Measurements from ENCODE around the gene FBXW7. TPM values are rescaled to one million over a fixed set of nuclear protein-coding genes. Genes with fewer than 3 reads are reported as not detected.

FBXW7 gene
- total RNA-seq, 1 donor from 2014 or later = 42.2 TPM

GRCh38 chr4:152464030-152464823, 71.7 kb downstream of the FBXW7 start:
- Mint-ChIP-seq H3K27ac (peak overlapping the region; percentile 4), H3K27me3 (no peaks in the 10 kb centered on the region), H3K36me3 (ENCODE audit: low read depth) (peaks cover 9% of the 10 kb centered on the region), H3K4me3 (peak overlapping the region; percentile 10), H3K4me1 (peaks cover 44% of the 10 kb centered on the region), H3K9me3 (no peaks in the 10 kb centered on the region)
- intact Hi-C loops (cut with micrococcal nuclease) = no loop called here
- no peak for DNase-seq

DNA sequence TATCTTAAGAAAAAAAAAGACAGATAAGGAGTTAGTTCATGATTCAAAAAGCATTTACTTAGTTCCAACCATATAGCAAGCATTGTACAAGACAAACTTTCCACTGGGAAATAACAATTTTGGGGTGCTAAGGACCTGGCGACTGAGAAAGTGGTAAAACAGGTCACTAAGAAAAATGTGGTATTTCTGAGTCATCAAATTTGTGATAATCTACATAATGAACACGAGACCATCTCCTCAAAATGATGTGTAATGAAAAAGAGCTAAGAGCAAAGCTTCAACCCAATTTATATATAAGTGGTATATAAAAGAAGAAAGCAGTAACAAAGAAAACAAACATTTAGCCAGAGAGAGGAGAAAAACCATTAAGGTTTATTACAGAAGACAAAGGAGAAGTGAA, 72.3 kb downstream of the FBXW7 start:
- H3K27ac Mint-ChIP-seq = no peak overlapping the region
- no peaks in the 10 kb centered on the region for H3K9me3 Mint-ChIP-seq
- H3K4me1 Mint-ChIP-seq = peaks cover 50% of the 10 kb centered on the region
- peaks cover 9% of the 10 kb centered on the region for H3K36me3 Mint-ChIP-seq (ENCODE audit: low read depth)
- H3K27me3 Mint-ChIP-seq = no peaks in the 10 kb centered on the region
- H3K4me3 Mint-ChIP-seq = peak overlapping the region; percentile 2
- DNase-seq = no peak
- intact Hi-C loops (cut with micrococcal nuclease) = no loop called here

DNA sequence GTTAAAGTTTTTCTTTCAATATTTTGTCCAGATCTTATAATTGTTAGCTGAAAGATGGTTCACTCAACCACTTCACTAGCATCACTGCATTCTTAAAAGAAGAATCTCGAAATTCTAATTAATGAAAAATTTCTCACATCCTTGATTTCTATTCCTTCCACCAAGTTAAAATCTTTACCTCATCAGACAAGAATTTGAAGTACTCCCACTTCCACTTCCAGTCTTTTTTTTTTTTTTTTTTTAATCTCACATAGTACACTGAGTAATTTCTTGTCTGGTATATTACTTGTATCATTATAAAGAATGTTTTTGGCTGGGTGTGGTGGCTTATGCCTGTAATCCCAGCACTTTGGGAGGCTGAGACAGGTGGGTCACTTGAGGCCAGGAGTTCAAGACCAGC, 73.2 kb downstream of the FBXW7 start:
- Mint-ChIP-seq H3K27ac (no peak overlapping the region), H3K4me3 (no peak overlapping the region), H3K9me3 (no peaks in the 10 kb centered on the region), H3K36me3 (ENCODE audit: low read depth) (peaks cover 9% of the 10 kb centered on the region), H3K27me3 (no peaks in the 10 kb centered on the region), H3K4me1 (peaks cover 55% of the 10 kb centered on the region)
- no peak for DNase-seq
- intact Hi-C loops (cut with micrococcal nuclease) = no loop called here

GRCh38 chr4:152462047-152462446, 73.8 kb downstream of the FBXW7 start:
- intact Hi-C loops (cut with micrococcal nuclease) = no loop called here
- Mint-ChIP-seq H3K9me3 (no peaks in the 10 kb centered on the region), H3K36me3 (ENCODE audit: low read depth) (peaks cover 7% of the 10 kb centered on the region), H3K27me3 (no peaks in the 10 kb centered on the region), H3K27ac (no peak overlapping the region), H3K4me1 (peaks cover 56% of the 10 kb centered on the region), H3K4me3 (no peak overlapping the region)
- no peak for DNase-seq

DNA sequence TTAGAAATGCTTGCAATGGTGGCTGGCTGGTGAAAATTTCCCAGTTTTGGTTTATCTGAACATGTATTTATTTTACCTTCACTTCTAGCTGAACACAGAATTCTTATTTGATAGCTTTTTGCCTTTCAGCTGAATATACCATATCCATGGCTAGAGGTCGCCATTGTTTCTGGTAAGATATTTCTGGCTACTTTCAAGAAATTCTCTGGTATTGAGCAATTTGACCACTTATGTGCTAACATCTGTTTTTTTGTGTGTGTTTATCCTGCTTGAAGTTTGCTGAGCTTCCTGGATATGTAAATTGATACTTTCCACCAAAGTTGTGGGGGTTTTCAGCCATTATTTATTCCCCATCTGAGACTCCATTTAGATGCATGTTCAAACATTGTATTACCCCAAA, 75.4 kb downstream of the FBXW7 start:
- no peak for DNase-seq
- Mint-ChIP-seq H3K9me3 (no peaks in the 10 kb centered on the region), H3K36me3 (ENCODE audit: low read depth) (peaks cover 3% of the 10 kb centered on the region), H3K27ac (no peak overlapping the region), H3K4me3 (peak overlapping the region; percentile 5), H3K4me1 (peaks cover 59% of the 10 kb centered on the region), H3K27me3 (no peaks in the 10 kb centered on the region)
- intact Hi-C loops (cut with micrococcal nuclease) = no loop called here

DNA sequence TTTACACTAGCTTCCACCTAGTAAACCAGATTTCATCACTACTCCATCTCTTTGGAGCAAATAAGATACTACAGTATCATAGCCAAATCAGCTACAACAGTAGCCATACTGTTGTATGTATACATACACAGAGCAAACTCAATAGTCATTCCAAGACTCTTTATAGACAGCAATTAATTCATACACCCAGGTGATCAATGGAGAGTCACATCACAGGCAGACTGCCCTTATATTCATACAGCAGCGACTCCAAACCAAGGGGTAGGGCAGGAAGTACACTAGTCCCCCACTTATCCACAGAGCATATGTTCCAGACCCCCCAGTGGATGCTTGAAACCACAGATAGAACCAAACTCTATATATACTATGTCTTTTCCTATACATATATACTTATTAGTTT, 76.6 kb downstream of the FBXW7 start:
- Mint-ChIP-seq H3K27me3 (no peaks in the 10 kb centered on the region), H3K4me3 (peak overlapping the region; percentile 50), H3K4me1 (peaks cover 60% of the 10 kb centered on the region), H3K36me3 (ENCODE audit: low read depth) (peaks cover 3% of the 10 kb centered on the region), H3K27ac (peak overlapping the region; percentile 86), H3K9me3 (no peaks in the 10 kb centered on the region)
- intact Hi-C loops (cut with micrococcal nuclease) = loop anchor here (2.0 to 5.0 kb wide), 3 partner anchors 43 to 95 kb away; partner anchors contain the start of gene FBXW7
- no peak for DNase-seq

DNA sequence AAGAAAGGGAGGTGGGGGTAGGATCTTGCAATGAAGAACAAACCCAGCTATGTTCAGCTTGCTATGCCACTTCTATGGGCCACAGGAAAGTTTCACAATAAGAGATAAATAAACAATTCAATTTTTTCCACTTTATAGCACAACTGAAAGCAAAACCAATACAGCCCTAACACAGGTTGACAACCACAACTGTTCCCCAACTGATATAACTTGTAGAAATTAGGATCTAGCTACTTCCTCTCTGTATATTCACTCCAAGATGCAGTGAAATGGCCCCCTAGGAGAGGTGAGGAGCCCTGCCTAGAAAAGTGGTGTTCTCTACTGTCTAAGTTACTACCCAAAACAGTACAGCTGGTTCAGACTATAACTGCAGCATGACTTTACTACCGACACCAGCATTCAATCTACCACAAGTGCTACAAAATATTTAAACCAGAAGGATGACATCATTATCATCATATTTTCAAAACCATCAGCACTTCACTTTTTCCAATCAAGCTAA, 77.0 kb downstream of the FBXW7 start:
- Mint-ChIP-seq H3K27me3 (no peaks in the 10 kb centered on the region), H3K9me3 (no peaks in the 10 kb centered on the region), H3K4me3 (peak overlapping the region; percentile 50), H3K4me1 (peaks cover 57% of the 10 kb centered on the region), H3K36me3 (ENCODE audit: low read depth) (peaks cover 3% of the 10 kb centered on the region), H3K27ac (peak overlapping the region; percentile 86)
- intact Hi-C loops (cut with micrococcal nuclease) = loop anchor here (1.0 to 5.0 kb wide), 4 partner anchors 26 to 96 kb away; partner anchors contain the start of gene FBXW7
- peak; percentile 77 for DNase-seq

GRCh38 chr4:152456609-152457008, 79.3 kb downstream of the FBXW7 start:
- Mint-ChIP-seq H3K9me3 (no peaks in the 10 kb centered on the region), H3K27ac (no peak overlapping the region), H3K27me3 (no peaks in the 10 kb centered on the region), H3K4me1 (peaks cover 38% of the 10 kb centered on the region), H3K4me3 (no peak overlapping the region), H3K36me3 (ENCODE audit: low read depth) (no peaks in the 10 kb centered on the region)
- no peak for DNase-seq
- intact Hi-C loops (cut with micrococcal nuclease) = loop anchor here (5.0 kb wide), 1 partner anchor 46 kb away; no protein-coding TSS in a partner anchor

GRCh38 chr4:152455311-152455710, 80.6 kb downstream of the FBXW7 start:
- DNase-seq = no peak
- Mint-ChIP-seq H3K27ac (no peak overlapping the region), H3K27me3 (no peaks in the 10 kb centered on the region), H3K4me1 (peaks cover 32% of the 10 kb centered on the region), H3K36me3 (ENCODE audit: low read depth) (no peaks in the 10 kb centered on the region), H3K4me3 (no peak overlapping the region), H3K9me3 (no peaks in the 10 kb centered on the region)
- intact Hi-C loops (cut with micrococcal nuclease) = loop anchor here (2.0 to 5.0 kb wide), 3 partner anchors 47 to 279 kb away; no protein-coding TSS in a partner anchor

DNA sequence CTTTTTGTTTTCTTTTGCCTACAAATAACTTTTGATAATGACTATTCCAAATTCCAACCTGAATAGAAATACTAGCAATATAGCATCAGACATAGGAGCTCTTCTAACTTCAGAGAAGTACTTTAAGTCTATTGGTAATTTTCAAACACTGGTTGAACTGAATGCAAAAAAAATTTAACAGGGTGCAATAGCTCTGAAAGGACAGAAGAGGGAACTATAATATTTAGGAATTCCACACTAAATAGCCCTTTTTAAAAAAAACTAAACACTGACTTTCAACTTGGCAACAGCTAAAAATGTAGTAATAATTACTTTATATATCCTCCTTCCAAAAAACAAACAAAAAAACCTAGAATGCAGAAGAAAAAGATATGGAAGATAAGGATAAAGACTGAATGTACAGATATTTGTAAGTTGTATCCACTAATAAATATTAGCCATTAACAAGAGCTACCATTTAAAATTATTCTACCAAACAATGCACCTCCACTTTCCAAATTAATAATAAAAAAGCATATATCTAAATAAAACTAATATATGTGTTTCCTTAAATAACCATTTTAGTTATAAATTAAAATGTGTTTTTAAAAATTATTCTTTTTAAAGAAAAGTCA, 81.4 kb downstream of the FBXW7 start:
- Mint-ChIP-seq H3K27ac (no peak overlapping the region), H3K4me1 (peaks cover 29% of the 10 kb centered on the region), H3K36me3 (ENCODE audit: low read depth) (no peaks in the 10 kb centered on the region), H3K9me3 (no peaks in the 10 kb centered on the region), H3K4me3 (no peak overlapping the region), H3K27me3 (no peaks in the 10 kb centered on the region)
- intact Hi-C loops (cut with micrococcal nuclease) = loop anchor here (2.0 to 5.0 kb wide), 3 partner anchors 48 to 280 kb away; no protein-coding TSS in a partner anchor
- DNase-seq = no peak

GRCh38 chr4:152451496-152451895, 84.4 kb downstream of the FBXW7 start:
- Mint-ChIP-seq H3K36me3 (ENCODE audit: low read depth) (peaks cover 4% of the 10 kb centered on the region), H3K27ac (no peak overlapping the region), H3K4me1 (peaks cover 18% of the 10 kb centered on the region), H3K27me3 (no peaks in the 10 kb centered on the region), H3K4me3 (no peak overlapping the region), H3K9me3 (no peaks in the 10 kb centered on the region)
- no peak for DNase-seq
- intact Hi-C loops (cut with micrococcal nuclease) = no loop called here

DNA sequence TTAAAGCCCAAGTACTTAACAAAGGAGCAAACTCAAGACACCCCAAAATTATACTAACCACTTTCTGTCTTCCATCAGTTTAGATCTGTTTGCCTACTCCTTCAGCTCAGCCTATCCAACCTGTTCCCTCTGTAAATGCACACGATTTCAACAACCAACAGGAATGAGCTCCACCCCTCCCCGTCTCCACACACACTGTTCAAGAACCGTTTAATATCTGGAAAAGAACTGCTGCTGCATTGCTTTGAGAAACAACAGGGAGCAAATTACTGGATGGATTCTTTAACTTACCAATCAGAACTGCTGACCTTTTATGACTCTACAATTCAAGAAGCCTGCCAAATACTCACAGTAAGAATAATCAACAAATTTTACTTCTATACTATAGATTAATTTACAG, 87.0 kb downstream of the FBXW7 start:
- peaks cover 5% of the 10 kb centered on the region for H3K36me3 Mint-ChIP-seq (ENCODE audit: low read depth)
- H3K4me1 Mint-ChIP-seq = peaks cover 6% of the 10 kb centered on the region
- H3K27ac Mint-ChIP-seq = no peak overlapping the region
- intact Hi-C loops (cut with micrococcal nuclease) = no loop called here
- no peaks in the 10 kb centered on the region for H3K27me3 Mint-ChIP-seq
- H3K9me3 Mint-ChIP-seq = no peaks in the 10 kb centered on the region
- DNase-seq = no peak
- H3K4me3 Mint-ChIP-seq = no peak overlapping the region

- H3K36me3 Mint-ChIP-seq (ENCODE audit: low read depth) = peaks cover 5% of the 10 kb centered on the region
- no peak overlapping the region for H3K27ac Mint-ChIP-seq
- no peaks in the 10 kb centered on the region for H3K9me3 Mint-ChIP-seq
- H3K27me3 Mint-ChIP-seq = no peaks in the 10 kb centered on the region
- intact Hi-C loops (cut with micrococcal nuclease) = no loop called here
- H3K4me3 Mint-ChIP-seq = no peak overlapping the region
- no peak for DNase-seq
- peaks cover 6% of the 10 kb centered on the region for H3K4me1 Mint-ChIP-seq
Observed at GRCh38 chr4:152448038-152448707, 87.7 kb downstream of the FBXW7 start.

DNA sequence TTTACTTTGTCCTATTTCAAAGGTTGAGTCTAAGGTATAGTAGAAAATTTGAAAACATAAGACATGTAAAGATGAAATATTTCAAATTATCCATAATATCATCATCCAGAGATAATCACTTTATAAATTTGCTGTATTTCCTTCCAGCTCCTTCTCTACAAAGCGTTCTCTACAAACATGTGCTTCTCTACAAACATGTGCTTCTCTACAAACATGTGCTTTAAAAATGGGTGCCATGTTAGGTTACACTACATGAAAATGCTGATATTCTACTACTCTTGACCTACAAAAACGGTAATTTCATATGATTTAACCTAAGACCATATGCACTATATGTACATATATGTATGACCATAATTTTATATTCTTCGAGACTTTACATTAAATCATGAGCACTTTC, 92.0 kb downstream of the FBXW7 start:
- peaks cover 8% of the 10 kb centered on the region for H3K4me1 Mint-ChIP-seq
- no peaks in the 10 kb centered on the region for H3K9me3 Mint-ChIP-seq
- no peaks in the 10 kb centered on the region for H3K27me3 Mint-ChIP-seq
- intact Hi-C loops (cut with micrococcal nuclease) = no loop called here
- H3K27ac Mint-ChIP-seq = no peak overlapping the region
- H3K36me3 Mint-ChIP-seq (ENCODE audit: low read depth) = peaks cover 8% of the 10 kb centered on the region
- no peak overlapping the region for H3K4me3 Mint-ChIP-seq
- DNase-seq = no peak
